ENCODE data around the gene SASH3.

The SASH3 gene

DNA sequence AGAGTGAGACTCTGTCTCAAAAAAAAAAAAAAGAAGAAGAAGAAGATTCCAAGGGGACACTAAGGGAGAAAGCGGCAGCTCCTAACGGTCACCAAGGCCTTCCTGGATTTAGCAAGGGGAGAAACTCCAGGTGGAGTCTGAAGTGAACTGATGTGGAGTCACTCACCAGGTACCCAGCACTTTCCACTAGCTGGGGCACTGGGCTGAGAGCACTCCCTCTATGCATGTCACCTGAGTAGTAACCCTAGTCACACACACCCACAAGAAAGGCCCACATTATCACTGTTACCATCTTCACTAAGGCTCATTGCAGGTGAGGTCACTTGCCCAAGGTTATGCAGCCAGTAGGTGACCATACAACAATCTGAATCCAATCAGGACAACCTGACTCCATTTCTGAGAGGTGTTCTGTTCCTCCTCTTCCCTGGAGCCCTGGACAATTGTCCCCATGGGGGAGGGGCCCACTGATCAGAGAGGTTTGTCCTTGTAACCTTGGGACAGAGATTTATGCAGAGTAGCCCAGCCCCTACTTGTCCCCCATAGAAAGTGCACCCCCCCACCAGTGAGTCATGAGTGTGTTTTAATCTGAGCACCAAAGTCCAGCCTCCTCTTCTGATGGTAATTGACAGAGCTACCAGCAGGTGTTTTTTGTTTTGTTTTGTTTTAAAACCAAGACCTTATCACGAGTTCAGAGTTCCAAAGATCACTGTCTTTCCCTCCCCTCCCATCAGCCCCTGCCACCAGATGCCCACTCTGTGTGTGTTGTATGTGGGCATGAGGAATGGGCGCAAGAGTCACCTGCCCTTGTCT lies 5.9 kb upstream of the SASH3 start:
- Histone ChIP-seq H3K9me3 (ENCODE audit: control insufficient read depth, insufficient read depth, low read depth, low read length) (no peaks in the 10 kb centered on the region), H3K27ac (ENCODE audit: extremely low read depth, low read depth, low read length) (no peak overlapping the region), H3K36me3 (ENCODE audit: control insufficient read depth in 2 of 2, insufficient read depth in 1 of 2, low read length in 2 of 2) (no peaks in the 10 kb centered on the region), H3K4me1 (ENCODE audit: control insufficient read depth, insufficient read depth, low read length) (no peaks in the 10 kb centered on the region), H3K4me3 (ENCODE audit: low read depth, low read length) (no peak overlapping the region)
- TF ChIP-seq ZNF138 (tag by site-specific recombination; IDR thresholded peaks at IDR 0.05; ENCODE audit: borderline replicate concordance) (no peak), ZNF292 (tag by site-specific recombination; IDR thresholded peaks at IDR 0.05; ENCODE audit: borderline replicate concordance, low read depth) (no peak), ZNF529 (tag by site-specific recombination; IDR thresholded peaks at IDR 0.05; ENCODE audit: insufficient replicate concordance) (no peak), ZBTB1 (tag by site-specific recombination; IDR thresholded peaks at IDR 0.05) (no peak), ZNF48 (tag by site-specific recombination; IDR thresholded peaks at IDR 0.05) (no peak), ZNF747 (tag by site-specific recombination; IDR thresholded peaks at IDR 0.05) (no peak), ZNF585B (tag by site-specific recombination; IDR thresholded peaks at IDR 0.05) (no peak), ZNF335 (tag by site-specific recombination; conservative IDR thresholded peaks at IDR 0.05) (no peak), ZNF391 (tag by site-specific recombination; IDR thresholded peaks at IDR 0.05; ENCODE audit: borderline replicate concordance, low read depth) (no peak)
- ChIA-PET CTCF (no interaction called here), POLR2A (no interaction called here)

DNA sequence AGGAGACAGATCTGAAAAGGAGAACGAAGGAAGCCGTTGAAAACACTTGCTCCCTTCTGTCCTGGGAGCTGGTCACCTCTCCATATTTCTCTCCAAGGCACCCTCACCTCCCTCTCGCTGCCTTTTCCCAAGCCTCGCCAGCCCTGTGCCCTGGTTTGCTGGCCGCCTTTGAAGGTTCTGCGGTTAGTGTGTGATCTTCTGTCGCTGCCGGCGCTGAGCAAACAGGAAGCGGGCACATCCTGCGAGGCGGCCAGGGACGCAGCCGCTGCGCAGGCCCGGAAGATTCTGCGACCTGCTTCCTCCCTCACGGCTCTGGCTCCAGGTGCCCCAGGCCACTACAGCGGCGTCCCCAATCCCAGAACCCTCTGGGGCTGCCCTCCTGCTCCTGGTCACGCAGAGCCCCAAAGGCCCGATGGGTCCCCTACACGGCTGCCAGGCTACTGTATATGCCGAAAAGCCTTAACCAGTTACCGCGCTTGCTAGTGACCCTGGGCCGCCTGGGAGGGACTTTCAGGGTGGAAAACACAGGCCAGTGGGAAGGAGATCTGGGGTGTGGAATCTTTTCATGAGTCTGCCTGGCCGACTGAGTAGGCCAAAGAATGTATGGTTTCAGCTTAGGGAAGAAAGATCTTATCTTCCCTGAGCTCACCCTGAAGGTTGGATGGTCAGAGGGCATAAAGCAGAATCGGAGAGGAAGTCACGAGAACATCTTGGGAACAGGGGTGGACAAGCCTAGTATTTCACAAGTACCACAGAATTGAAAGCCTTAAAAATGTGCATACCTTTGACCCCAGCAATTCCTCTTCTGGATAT lies 2.3 kb upstream of the SASH3 start:
- POLR2A ChIA-PET: no interaction called here
- Histone ChIP-seq H3K36me3 (ENCODE audit: control insufficient read depth in 2 of 2, insufficient read depth in 1 of 2, low read length in 2 of 2) (no peaks in the 10 kb centered on the region), H3K9me3 (ENCODE audit: control insufficient read depth, insufficient read depth, low read depth, low read length) (no peaks in the 10 kb centered on the region), H3K4me1 (ENCODE audit: control insufficient read depth, insufficient read depth, low read length) (no peaks in the 10 kb centered on the region), H3K27ac (ENCODE audit: extremely low read depth, low read depth, low read length) (no peak overlapping the region), H3K4me3 (ENCODE audit: low read depth, low read length) (no peak overlapping the region)
- CTCF ChIA-PET: interaction anchor here (0.8 kb wide), 1 partner anchor 45 kb away, joined by 5 read pairs; no protein-coding TSS in a partner anchor
- TF ChIP-seq GLI2 (tag by site-specific recombination; IDR thresholded peaks at IDR 0.05; ENCODE audit: borderline replicate concordance, low read depth) (no peak), MYNN (tag by site-specific recombination; IDR thresholded peaks at IDR 0.05; ENCODE audit: borderline replicate concordance) (no peak), KLF1 (tag by site-specific recombination; IDR thresholded peaks at IDR 0.05) (no peak), ZNF549 (tag by site-specific recombination; IDR thresholded peaks at IDR 0.05) (no peak), ZNF530 (tag by site-specific recombination; IDR thresholded peaks at IDR 0.05; ENCODE audit: low read depth) (no peak), ZNF24 (tag by site-specific recombination; IDR thresholded peaks at IDR 0.05) (no peak), ZNF529 (tag by site-specific recombination; IDR thresholded peaks at IDR 0.05; ENCODE audit: insufficient replicate concordance) (no peak)

- H3K36me3 ChIP-seq (ENCODE audit: control insufficient read depth in 2 of 2, insufficient read depth in 1 of 2, low read length in 2 of 2): no peaks in the 10 kb centered on the region
- no peaks in the 10 kb centered on the region for H3K9me3 ChIP-seq (ENCODE audit: control insufficient read depth, insufficient read depth, low read depth, low read length)
- H3K27ac ChIP-seq (ENCODE audit: extremely low read depth, low read depth, low read length): no peak overlapping the region
- POLR2A ChIA-PET: no interaction called here
- H3K4me1 ChIP-seq (ENCODE audit: control insufficient read depth, insufficient read depth, low read length): no peaks in the 10 kb centered on the region
- CTCF ChIA-PET: interaction anchor here (0.6 kb wide), 1 partner anchor 35 kb away, joined by 3 read pairs; no protein-coding TSS in a partner anchor
- no peak overlapping the region for H3K4me3 ChIP-seq (ENCODE audit: low read depth, low read length)
- 0 out of 2 replicates have a peak, but pooled peaks have one; percentile 64 for TF ChIP-seq ZNF175 (tag by site-specific recombination; IDR thresholded peaks at IDR 0.05)
- TF ChIP-seq ZNF544 (tag by site-specific recombination; IDR thresholded peaks at IDR 0.05): no peak
These were observed 570 bp upstream of the SASH3 start for GRCh38 chrX:129779086-129779672.

All from HEK293 (cell line).